ENCODE measurements around the gene USP31.

USP31 gene

DNA sequence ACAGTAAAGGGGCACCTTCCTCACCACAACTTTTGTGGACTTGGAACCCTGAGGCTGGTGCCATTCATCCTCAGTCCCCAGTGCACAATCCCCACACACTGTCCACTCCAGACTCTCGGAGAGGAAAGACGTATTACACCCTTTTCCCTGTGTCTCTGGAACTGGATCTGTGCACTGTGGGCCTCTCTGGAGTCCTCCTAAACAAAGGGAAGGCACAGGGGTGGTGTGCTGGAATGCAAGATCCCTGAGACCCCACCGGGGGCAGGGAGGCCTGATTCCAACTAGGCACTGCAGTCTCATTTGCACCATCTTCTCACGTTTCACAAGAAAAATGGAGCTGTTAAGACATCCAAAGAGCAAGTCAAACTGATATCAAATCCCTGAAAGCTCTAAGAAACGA lies 89.8 kb downstream of the USP31 start:
- DNase-seq = no peak

DNA sequence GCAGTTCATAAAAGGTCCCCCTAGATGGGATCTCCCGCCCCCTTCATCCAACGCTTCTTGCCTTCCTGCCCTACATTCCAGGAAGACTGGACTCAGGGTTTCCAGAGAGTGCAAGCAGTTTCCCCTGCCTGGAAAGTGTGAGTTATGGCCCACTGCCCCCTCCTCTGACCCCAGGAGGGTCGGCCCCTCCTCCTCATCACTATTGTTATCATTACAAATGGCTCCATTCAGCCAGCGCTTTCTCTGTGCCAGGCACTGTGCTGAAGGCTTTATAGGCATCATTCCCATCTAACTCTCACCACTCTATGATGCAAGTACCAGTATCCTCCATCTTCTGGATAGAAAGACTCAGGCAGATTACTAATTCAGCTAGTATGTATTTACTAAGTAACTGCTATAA lies 90.7 kb downstream of the USP31 start:
- DNase-seq = no peak

DNA sequence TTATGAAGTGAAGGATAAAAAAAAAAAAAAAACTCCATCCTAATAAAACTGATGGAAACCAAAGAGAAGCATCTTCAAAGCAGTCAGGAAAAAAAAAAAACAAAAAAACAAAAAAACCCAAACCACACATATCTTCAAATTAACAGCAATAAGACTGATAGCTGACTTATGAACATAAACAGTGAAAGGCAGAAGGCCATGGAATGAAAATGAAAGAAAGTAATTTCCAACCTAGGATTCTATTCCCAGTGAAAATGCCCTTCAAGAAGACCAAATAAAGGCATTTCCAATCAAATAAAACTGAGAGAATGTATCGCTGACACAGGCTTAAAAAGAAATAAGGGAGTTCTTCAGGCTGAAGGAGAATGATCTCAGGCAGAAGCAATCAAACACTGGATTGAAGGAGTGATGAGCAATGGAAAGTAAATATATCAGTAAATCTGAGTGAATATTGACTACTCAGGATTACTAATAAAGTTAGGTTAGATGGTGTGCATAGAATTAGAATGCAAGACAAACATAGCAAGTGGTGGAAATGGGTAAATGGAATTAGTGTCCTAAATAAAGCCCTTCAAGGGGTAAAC lies 92.1 kb downstream of the USP31 start:
- DNase-seq = no peak

DNA sequence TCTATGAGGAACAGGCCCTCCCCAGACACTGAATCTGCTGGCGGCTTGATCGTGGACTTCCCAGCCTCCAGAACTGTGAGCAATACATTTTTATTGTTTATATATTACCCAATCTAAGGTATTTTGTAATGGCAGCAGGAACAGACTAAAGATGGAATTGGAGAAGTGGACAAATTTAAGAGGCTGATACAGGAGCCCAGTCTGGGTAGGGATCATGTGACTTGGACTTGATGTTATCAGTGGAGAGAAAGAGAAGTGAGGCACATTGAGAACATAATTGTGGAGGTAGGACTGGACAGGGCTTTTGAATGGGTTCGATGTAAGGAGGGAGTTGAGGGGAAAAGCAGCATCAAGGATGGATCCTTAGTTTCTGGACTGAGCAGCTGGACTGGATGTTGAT lies 93.8 kb downstream of the USP31 start:
- no peak for DNase-seq

DNA sequence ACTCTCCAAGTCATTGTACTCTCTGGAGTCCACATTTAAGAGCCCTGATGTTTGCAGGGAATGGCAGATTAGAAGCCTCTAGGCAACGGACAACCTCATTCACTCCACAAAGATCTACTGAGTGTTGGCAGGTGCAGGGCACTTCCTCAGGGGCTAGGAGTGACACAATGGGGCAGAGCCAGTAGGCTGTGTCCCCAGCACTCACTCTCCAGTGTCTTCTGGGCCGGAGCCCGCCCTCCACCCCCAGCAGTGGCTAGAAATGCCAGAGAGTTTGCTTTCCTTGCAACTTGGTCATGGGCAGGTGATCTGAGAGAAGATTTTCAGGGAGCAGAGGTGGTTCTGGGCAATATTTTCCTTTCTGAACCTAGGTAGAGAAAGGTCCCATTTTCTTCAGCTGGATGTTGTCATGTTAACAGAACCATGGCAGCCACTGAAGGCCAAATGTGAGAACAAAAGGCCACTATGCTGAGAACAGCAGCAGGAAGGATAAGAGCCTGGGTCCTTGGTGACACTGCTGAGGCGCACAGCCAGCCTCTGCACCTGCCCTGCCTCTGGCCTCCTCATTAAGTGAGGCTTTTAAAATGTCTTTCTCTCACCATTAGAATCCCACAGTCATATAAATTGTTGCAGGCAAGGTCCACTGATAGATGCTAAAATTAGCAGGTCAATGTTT lies 96.2 kb downstream of the USP31 start:
- DNase-seq = no peak

DNA sequence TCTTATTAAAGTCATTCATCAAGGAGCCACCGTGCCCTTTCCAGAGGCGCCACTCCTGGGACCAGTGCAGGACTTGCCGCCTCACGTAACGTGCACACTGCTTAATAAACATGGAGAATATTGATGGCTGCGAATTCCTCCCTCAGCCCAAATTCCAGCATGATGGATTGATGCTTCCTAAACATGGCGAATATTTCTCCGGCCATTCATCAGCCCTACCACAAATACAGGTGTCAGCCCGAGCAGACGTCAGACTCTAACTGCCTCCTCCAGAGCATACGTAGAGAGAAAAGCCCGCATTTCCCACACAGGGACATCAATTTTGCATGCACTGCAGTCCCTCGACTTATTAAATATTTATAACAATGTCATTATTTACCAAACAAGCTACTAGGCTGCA lies 97.0 kb downstream of the USP31 start:
- DNase-seq = no peak

DNA sequence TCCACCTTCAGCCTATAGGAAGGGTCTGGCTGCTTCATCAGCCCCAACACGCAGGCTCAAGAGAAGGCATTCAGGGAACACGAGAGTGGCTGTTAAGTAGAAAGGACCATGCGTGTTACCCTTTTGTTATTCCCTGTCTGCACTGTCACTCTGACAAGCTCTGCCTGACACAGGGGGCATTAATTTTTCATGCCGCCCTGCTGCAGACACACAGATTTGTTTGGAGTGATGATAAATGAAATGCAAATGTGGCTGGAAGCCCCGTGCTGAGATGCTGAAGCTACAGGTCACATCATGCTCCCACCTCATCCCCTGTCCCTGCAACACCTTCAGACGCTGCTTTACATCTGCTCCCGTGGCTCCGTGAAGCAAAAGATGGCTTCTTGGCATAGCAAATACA lies 97.7 kb downstream of the USP31 start:
- no peak for DNase-seq

DNA sequence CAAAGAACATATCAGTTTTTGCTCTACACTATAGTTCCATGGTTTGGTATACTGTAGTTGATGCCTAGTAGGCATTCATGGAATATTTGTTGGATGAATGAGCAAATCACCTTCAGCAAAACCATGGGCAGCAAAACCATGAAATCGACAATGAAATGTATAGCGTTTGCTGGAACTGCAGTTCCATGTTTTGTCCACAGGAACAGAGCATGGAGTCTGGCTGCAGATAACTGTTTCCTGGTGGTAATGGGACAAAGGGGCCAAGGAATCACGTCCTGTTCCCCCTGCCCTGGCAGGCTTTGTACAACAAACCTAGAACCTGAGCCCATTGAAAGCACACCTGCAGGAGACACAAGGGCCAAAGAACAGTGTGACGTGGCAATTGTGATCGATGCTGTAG lies 101.1 kb downstream of the USP31 start:
- no peak for DNase-seq

DNA sequence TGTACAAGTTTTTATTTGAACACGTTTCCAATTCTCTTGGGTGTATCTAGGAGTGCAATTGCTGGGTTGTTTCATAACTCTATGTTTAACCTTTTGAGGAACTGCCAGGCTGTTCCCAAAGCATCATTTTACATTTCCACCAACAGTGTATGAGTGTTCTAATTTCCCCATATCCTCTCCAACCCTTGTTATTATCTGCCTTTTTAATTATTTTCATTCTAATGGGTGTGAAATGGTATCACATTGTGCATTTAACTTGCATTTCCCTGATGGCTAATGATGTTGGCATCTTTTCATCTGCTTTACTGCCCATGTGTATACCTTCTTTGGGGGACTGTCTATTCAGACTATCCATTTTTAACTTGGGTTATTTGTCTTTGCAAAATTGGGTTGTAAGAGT lies 104.2 kb downstream of the USP31 start:
- no peak for DNase-seq

DNA sequence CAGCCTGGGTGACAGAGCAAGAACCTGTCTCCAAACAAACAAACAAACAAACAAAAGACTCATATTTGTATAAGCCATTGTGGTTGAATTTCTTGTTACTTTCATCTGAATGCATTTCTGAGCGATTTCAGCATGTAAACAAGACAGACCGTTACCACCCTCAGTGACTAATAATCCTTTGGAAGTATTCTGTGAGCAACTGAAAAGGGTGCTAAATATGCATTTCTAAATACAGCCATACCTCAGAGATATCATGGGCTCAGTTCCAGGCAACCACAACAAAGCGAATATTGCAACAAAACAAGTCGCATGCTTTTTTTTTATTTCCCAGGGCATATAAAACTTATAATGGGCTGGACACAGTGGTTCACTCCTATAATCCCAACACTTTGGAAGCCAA lies 109.0 kb downstream of the USP31 start:
- no peak for DNase-seq

DNA sequence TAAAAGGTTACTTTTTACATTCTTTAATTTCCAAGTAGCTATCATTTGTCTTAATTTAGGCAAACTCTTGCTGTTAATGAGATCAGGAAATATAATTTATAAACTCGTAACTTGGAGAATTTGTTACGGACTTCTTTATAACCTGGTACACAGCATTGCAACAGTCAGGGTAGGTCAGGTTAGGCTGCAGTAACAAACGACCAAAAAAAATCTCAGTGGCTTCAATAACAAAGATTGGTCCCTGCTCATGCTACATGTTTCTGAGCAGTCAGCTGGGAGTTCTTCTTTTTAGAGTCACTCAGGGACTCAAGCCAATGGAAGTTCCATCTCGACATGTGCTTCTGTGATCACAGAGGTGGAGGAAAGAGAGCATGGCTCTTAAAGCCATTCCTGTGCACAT lies 110.1 kb downstream of the USP31 start:
- DNase-seq = no peak

DNA sequence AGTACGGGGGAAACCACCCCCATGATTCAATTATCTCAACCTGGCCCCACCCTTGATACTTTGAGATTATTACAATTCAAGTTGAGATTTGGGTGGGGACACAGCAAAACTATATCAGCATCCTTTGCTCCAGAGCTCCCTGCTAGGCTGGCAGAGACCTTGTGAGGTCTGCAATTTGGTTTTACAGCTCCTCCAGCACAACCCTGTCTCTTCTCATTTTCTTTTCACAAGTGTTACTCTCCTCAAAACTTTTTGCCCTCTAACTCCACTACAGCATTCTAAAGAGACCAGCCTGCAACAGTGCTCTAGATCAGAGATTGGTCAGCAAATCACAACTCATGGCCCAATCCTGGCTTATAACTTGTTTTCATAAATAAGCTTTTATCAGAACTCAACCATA lies 114.0 kb downstream of the USP31 start:
- no peak for DNase-seq

DNA sequence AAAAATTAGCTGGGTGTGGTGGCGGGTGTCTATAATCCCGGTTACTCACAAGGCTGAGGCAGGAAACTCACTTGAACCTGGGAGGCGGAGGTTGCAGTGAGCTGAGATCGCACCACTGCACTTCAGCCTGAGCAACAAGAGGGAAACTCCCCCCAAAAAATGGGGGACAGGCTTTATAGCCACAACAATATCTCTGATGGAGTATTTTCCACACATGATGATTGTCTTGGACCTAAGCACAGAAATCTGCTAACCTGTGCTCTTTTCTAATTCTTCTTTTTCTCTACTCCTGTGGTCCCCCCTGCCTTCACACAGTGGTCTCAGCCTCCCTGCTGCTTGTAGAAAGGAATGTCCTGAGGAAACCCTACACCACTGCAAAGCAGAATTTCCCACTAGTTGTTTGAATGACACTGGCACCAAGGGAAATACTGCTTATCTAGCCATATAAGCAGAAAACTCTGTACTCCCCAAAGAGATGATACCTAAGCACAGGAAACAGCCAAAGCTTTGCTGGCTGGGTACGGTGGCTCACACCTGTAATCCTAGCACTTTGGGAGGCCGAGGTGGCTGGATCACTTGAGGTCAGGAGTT lies 117.6 kb downstream of the USP31 start:
- DNase-seq = no peak

DNA sequence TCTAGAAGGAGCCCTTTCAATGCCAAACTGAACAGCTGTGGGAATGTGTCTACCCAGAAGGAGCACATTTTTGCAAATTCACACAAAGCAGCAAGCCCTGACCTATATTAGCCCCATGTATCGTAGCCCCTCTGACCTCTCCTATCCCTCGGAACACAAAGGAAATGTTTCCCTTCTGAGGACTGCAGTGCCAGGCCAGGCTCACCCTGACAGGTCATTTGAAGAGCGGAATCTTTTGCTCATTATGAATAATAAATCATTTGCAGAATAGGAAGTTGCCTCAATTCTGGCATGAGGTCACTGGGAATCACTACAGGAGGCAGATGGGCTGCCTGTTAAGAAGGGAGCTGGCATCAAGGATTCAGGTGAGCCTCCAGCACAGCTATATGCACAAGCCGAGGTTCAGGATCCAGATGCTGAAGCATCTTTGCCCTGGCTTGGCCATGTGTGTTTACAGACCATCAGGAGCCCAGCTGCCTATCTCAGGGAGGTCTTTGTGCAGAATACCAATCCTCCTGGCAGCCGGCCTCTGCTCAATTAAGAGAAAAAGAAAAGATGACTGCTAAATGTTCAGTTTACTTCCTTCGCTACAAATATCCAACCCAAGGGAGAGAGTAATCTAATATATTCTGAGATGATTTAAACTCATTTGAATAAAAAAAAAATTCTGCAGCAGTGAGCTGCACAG lies 119.4 kb downstream of the USP31 start:
- no peak for DNase-seq

DNA sequence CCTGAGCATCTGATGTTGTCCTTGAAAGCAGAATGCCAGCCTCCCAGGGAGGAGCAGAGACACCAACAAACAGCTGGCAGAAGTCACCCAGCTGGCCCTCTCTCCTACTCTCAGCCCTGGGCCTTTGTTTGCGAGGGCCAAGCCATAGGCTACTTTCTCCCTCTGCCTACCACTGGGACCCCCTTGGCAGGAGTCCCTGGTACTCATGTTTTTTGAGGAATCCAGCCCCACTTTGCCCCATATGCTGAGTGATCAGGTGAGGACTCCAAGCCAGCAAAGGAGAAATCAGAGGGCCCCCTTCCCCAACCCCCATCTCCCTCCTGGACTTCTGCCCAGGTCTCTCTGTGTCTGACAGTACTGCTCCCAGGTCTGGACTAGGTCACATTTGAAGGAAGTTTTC lies 121.9 kb downstream of the USP31 start:
- no peak for DNase-seq

DNA sequence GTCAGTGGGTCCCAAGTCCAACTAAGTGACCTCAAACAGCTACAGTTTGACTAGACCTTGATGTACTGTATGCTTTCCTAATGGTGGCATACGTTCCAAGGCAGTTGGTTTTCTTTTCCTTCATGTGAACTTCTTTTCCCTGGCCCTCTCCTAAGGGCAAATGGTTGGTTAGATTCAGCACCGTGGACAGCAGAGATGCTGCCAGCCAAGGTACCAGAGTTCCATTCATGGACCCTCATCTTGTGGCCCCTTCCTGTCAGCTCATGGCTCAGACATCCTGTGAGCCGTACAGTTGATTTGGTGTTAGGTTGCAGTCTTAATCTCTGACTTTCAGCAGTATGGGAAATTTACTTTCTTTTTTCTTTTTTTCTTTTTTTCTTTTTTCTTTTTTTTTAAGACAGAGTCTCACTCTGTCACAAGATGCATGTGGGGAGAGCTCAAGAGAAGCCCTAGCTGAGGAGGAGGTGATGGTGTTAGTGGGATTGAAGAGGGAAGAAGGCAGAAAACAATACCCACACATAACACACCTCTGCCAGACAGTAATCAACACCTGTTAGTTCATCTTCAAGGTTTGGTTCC lies 122.4 kb downstream of the USP31 start:
- DNase-seq = peak; percentile 25

DNA sequence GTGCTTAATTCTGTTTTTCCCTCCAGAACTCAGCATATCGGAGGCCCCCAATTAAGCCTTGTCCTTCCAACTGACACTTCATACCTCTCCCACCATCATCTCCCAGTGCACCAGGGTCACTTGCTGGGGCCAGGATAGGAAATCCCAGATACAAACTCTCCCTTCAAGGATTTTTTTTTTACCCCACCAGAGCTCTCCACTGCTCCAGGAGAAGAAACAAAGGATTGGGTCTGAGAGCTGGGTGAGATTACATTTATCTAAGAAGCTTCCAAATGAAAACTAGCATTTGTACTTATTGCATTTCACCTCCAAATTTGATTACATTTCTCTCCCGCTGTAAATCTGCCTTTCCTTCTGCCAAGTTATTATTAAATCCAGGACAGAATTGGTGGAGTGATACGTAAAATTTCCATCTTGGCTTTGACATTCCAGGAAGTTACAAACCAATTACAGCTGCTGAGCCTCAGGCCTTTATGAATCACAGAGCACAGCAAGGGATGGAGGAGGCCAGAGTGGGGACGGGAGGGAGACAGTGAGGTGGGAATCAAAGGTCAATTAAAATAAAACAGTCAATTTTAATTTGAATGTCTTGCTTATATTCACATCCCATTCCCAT lies 123.5 kb downstream of the USP31 start:
- DNase-seq = no peak

DNA sequence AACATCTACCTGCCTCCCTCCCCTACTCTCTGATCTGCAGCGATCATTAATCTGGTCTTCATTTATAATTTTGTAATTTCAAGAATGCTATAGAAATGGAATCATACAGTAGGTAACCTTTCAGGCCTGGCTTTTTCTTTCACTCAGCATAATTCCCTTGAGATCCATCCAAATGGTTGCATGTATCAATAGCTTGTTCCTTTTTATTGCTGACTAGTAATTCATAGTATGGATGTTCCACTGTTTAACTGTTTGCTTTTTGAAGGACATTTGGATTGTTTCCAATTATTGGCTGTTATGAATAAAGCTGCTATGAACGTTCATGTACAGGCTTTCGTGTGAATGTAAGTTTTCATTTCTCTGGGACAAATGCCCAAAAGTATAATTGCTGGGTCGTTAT lies 125.2 kb downstream of the USP31 start:
- no peak for DNase-seq

DNA sequence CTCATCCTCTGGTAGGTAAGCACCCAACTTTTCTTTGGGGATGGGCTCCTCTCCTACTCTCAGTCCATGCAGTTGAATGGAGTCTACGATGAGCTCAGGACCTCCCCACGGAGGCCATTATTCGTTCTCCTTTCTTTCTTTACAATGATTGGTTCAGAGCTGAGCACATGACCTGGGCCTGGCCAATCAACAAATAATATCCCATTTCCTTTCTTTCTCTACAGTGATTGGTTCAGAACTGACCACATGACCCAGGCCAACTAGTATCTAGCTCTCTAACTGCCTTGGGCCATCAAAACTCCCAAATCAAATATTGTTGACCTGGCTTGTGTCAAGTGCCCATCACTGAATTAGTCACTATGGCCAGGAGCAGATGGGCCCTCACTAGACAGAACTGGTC lies 129.2 kb downstream of the USP31 start:
- no peak for DNase-seq

DNA sequence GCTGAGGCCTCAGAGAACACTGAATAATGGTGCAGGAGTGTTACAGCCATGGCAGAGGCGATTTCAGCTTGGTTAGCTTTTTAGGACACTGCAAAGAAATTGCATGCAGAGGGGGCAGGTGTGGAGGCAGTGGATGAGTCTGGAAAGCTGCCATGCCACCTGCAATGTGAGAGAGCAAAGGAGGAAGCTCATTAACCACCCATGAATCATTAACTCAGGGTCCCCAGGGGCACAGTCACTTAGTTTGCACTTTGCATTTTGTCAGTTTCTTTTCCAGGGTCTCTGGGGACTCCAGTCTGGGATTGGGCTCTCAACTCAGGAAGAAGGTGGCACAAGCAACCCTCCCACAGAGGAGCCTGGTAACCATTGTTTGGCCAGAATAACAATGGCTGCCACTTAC lies 132.9 kb downstream of the USP31 start:
- DNase-seq = no peak

DNA sequence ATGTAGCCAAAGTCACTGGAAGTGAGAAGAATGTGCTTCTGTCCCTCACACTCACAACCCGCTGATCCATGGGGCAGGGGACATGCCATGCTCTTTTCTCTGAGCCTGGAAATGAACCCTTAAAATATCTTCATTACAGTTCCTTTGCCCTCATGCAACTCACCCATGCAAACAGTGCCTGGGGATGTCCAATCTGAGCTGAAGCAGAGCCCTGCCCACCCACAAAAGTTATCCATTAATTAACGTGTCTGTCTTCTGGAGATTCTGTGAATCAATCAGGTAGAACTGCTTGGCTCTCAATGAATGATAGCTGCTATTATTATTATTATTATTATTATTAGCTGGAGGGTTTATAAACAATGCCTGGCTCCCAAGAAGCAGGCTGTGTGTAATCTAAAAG lies 133.7 kb downstream of the USP31 start:
- no peak for DNase-seq

DNA sequence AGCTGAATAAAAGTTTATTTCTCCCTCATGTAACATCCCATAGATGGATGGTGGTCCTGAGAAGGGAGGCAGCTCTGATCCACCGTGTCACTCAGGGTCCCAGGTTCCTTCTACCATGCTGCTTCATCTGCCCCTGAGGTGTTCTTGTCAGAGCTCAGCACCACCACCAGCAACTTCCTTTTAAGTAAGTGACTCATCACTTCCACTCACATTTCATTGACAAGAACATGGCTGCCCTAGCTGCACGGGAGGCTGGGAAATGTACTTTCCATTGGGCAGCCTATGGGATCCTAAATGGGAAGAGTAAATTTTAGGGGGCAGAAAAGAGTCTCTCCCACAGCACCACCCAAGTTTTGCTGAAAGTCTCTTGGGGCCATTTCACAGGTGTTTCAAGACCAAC lies 134.7 kb downstream of the USP31 start:
- DNase-seq = no peak
